ENCODE results near the gene WDTC1. TPM values are rescaled to one million over a fixed set of nuclear protein-coding genes. Genes with fewer than 3 reads are reported as not detected.
A peak's percentile ranks its signal among the peaks of the same experiment; 100 is the strongest.

The WDTC1 gene
- total and polyA plus RNA-seq, 9 of the 15 experiments (the other 6 are each of a cell fraction or from before 2014, with no cell fraction given) = 0.18 to 32.3 (median 8.8) TPM

DNA sequence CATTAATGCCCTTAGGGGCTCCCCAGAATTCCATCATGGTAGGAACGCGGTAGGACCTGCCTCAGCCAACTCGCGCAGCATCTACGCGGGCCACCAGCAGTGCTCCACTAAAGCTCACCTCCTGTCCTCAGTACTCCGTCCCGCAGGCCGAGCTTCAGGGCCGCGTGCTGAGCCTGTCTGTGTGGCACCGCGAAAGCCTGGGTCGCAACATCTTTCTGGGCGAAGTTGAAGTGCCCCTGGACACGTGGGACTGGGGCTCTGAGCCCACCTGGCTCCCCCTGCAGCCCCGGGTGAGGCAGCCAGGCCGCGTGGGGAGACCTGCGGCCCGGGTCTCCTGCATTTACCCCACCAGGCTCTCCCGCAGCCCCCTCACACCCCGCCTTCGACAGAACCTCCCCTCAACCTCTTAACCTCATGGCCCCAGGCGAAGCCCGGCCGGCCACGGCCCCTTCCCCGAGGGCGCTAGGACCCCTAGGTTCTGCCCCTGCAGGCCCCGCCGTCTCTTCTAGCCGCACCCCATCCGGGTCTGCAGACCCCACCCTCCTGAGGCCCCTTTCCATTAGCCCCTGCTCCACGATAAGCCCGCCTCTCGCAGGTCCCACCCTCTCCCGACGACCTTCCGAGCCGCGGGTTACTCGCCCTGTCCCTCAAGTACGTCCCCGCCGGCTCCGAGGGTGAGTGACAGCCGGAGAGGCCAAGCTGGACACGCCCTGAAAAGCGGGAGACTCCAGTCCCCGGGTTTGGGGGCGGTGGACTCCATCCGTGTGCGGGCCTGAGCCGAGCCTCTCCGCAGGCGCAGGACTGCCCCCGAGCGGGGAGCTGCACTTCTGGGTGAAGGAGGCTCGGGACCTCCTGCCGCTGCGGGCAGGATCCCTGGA is 116.5 kb downstream of the WDTC1 start (continued):
- TF ChIP-seq HMGXB4 (CRISPR knock-in tag; IDR thresholded peaks at IDR 0.05) (no peak), ATF7 (IDR thresholded peaks at IDR 0.05) (peak; percentile 63; the same call in 1 of the 2 replicates), KLF16 (IDR thresholded peaks at IDR 0.05) (no peak), HSF4 (CRISPR knock-in tag; IDR thresholded peaks at IDR 0.05; ENCODE audit: borderline replicate concordance) (no peak), ZNF655 (CRISPR knock-in tag; IDR thresholded peaks at IDR 0.05) (no peak), HMGN3 (IDR thresholded peaks at IDR 0.05; ENCODE audit: borderline replicate concordance, extremely low read depth, insufficient read length, low read depth, low read length) (peak; percentile 60), ZNF277 (CRISPR knock-in tag; IDR thresholded peaks at IDR 0.05; ENCODE audit: borderline replicate concordance) (no peak), LEF1 (IDR thresholded peaks at IDR 0.05) (no peak), MED1 (CRISPR knock-in tag; IDR thresholded peaks at IDR 0.05; ENCODE audit: borderline replicate concordance) (no peak), RBFOX2 (IDR thresholded peaks at IDR 0.05; ENCODE audit: low read depth, low read length) (peak; percentile 61), KHSRP (IDR thresholded peaks at IDR 0.05) (no peak), ZC3H4 (CRISPR knock-in tag; IDR thresholded peaks at IDR 0.05; ENCODE audit: borderline replicate concordance) (no peak), RBBP5 (IDR thresholded peaks at IDR 0.05; ENCODE audit: borderline replicate concordance, insufficient read depth, low read length, poor library complexity, severe bottlenecking) (no peak)
- TF ChIP-seq, protein P1, sequence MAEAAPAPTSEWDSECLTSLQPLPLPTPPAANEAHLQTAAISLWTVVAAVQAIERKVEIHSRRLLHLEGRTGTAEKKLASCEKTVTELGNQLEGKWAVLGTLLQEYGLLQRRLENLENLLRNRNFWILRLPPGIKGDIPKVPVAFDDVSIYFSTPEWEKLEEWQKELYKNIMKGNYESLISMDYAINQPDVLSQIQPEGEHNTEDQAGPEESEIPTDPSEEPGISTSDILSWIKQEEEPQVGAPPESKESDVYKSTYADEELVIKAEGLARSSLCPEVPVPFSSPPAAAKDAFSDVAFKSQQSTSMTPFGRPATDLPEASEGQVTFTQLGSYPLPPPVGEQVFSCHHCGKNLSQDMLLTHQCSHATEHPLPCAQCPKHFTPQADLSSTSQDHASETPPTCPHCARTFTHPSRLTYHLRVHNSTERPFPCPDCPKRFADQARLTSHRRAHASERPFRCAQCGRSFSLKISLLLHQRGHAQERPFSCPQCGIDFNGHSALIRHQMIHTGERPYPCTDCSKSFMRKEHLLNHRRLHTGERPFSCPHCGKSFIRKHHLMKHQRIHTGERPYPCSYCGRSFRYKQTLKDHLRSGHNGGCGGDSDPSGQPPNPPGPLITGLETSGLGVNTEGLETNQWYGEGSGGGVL (CRISPR knock-in tag; IDR thresholded peaks at IDR 0.05) = no peak
- TF ChIP-seq, protein P2, sequence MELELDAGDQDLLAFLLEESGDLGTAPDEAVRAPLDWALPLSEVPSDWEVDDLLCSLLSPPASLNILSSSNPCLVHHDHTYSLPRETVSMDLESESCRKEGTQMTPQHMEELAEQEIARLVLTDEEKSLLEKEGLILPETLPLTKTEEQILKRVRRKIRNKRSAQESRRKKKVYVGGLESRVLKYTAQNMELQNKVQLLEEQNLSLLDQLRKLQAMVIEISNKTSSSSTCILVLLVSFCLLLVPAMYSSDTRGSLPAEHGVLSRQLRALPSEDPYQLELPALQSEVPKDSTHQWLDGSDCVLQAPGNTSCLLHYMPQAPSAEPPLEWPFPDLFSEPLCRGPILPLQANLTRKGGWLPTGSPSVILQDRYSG (tag; conservative IDR thresholded peaks at IDR 0.05; ENCODE audit: low read depth) = no peak

All from K562 (cell line).